NCI-H748 (cell line): ENCODE results near the gene EVL.
A peak's percentile ranks its signal among the peaks of the same experiment; 100 is the strongest.

Experiments
- DNase-seq: peaks from one replicate; lab custom pipeline; 2025; ENCODE audit not compliant: unreplicated experiment; lab: John Stamatoyannopoulos, UW

Gene EVL

DNA sequence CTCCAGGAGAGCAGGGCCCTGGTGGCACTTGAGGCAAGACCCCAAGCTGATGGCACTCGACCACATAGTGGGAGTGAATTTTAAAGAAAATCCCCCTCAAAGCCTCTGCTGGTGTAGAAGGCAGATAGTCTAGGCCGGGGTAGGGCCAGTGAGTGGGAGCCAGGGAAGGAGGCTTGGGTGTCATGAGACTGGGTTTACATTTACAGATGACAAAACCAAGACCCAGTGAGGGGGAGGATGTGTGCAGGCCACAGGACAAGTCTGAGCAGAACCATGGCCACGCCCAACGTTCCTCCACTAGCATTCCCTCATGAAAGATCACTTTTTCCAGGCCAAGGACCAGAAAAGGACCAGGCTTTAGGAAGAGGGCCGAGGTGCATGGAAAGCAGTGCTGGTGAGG, 42.0 kb downstream of the EVL start:
- no peak for DNase-seq

DNA sequence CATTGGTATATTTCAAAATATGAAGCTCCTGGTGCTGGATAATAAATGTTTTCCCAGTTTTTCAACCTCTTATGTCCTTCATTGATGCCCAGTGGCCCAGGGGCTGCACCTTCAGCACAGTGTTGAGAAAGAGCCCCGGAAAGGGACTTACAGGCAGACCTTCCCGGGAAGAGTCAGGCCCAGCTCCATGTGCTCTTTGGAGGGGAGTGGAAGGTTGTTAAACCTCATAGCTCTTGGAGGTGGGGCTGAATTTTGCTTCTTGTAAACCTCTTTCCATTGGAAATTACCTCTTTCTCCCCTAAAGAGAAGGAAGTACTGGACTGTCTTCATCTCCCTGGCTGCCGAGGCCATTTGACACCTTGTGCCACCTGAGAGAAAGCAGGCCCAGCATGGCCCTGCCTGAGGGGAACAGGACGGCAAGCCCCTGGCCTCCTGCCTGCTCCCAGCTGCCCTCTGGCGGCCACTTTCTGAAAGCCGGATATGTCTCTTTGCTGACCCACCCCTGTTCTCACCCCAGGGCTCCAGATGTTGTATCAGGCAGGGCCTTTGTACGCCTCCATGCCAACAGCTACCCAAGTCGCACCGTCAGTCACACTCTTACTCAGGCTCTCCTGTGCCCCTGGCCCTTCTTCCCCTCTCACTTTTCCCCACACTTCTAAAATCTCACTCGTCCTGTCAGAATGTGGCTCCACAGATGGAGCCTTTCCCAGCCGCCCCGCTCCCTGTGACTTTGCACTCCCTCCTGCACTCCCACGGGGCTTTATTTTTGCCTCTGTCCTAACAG, 43.0 kb downstream of the EVL start:
- peak; percentile 73 for DNase-seq

DNA sequence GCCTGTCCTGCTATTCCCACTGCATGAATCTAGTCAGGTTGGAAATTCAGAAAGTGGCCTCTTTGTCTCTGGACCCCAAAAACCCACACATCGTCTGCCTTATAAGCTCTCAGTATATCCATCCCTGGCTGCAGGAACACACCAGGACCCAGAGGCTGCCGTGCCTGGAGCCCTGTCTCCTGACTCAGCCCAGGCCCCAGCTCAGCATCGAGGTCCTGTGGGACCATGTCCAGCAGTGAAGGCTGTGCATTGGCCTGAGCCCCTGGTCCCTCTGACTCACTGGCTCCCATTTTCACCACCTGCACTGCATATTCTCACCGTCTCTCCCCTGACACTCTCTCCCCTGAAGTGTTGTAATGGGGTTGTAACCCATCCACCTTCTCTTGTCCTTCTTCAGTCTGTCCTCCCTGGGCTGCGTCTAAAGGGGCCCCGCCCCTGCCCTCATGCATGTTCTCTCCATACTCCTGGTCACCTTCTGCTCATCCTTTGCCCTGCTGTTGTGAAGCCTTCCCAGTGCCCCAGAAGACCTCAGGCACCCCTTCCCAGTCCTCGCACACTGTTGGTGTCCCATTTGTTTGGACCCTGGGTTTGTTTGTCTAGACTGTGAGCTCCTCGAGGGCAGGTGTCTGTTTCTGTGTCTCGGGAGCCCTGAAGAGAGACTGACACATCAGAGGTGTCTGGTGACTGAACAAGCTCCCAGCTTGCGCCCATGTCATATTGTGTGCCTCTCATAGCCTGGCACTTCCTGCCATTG, 43.8 kb downstream of the EVL start:
- no peak for DNase-seq

DNA sequence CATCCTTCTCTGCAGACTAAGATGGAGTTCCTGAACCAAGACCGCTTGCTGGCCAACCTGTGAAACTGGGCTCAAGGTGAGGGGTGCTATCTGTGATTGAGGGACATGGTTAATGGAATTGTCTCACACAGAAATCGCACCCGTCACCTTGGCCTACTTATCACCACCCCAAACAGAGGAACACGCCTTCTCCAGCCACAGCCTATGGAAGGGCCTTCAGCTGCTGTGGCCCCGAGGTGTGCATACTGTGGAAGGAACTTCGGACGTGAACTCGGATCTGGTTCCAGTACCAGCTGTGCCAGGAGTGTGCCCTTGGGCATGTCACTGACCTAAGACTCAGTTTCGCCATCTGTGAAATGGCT, 44.4 kb downstream of the EVL start:
- no peak for DNase-seq

DNA sequence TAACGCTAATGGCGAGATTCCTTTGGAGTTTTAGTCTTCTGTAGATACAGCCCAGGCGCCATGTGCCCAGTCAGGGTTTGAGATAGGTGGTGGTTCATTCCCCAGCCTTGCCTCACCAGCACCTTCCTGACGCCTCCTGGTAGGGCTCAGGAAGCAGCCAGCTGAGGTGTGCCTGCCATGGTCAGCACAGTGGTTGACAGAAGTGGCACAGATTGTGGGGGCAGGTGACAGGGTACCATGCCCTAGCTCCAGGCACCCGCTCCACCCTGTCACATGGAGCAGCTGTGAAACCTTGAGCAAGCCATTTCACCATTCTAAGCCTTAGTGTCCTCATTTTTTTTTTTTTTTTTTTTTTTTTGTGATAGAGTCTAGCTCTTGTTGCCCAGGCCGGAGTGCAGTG, 45.6 kb downstream of the EVL start:
- no peak for DNase-seq

DNA sequence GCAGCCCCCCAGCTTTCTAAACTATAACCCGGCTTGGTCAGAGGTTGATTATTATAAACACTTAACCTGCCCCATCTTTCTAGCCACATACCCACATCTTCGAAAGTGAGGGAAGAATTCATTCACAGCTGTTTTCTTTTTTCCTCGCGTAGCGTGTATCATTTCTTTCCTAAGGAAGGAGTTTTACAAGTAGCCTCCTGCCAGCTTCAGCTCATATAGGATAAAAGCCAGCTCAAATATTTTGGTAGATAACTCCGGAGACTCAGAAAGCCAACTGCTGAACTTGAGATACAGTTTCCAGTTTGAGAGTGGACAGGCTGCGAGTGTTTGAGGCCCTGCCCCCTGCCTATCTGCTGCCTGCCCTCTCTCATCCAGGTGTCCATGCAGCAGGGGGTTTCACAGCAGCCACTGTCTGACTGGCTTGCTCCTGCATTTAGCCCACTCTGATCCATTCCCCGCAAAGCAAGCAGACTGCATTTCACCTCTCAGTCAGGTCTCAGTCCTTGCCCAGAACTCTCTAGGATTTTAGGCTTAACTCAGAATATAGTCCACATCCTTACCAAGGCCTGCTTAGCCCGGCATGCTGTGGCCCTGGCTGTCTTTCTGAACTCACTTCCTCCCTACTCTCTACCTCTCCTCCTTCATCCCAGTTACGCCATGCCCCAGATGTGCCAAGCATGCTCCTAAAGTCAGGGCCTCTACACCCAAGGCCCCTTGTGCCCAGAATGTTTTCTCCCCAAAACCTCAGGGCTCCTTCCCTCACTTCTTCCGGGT, 46.9 kb downstream of the EVL start:
- DNase-seq = no peak

DNA sequence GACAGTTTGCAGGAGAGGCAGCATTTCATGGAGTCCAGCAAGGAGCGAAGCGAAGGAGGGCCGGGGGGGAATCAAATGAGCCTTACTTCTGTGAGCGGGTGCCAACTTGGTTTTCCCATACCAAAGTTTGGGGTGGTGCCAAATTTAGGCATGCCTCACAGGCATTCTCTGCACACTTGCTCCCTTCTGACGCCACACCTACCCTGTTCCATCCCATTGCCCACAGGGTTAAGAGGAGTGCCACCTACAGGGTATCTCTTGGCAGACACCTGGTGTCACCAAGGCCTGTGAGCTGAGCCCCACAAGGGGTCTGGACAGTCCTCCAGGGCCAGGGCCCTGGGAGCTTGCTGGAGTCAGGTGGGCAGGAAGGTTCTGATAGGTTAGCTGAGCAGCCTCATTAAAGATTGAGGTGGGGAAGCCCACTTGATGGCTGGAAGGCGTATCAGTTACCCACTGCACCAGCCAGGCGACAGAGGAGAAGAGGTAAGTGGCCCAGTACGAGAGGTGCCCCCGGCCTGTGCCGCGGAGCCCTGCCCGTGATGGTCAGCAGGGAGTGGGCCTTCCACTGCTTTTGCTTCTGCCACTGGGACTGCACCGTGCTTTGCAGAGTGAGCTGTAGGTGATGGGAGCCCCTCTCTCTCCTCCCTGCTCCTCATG, 49.0 kb downstream of the EVL start:
- no peak for DNase-seq

DNA sequence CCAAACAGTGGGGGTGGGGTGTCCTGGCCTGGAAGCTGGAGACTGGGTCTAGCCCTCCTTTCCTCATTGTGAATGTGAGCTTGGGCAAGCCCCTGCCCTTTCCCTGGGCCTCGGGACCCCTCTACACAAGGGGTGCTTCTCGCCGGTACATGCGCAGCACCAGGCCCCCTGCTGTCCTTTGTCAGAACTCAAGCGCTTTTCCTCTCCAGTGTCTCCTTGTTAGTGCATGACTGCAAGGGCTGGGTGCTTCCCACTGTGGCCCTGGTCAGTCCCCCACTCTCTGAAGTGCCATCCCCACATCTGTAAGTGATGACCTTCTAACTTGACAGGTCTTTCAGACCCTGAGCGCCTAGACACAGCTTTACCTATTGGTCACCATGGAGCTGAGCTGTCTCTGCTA, 50.0 kb downstream of the EVL start:
- DNase-seq = no peak

DNA sequence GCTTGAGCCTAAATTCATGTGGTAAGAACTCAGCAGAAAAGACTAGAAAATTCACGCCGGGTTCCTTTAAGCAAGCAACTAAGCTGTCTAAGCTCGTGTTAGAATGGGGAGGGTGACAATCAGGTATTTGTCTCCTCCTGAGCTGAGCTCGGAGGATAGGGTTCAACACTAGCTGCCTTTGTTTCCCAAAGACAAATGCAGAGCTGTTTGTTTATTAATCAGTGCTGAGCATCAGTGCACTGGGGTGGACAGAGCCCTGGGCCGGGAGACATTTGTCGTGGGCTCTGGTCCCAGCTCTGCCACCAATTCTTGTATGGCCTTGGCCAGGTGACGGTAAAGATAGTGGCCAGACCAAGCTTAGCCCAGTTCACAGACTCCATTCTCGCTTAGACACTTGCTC, 50.5 kb downstream of the EVL start:
- DNase-seq = no peak

DNA sequence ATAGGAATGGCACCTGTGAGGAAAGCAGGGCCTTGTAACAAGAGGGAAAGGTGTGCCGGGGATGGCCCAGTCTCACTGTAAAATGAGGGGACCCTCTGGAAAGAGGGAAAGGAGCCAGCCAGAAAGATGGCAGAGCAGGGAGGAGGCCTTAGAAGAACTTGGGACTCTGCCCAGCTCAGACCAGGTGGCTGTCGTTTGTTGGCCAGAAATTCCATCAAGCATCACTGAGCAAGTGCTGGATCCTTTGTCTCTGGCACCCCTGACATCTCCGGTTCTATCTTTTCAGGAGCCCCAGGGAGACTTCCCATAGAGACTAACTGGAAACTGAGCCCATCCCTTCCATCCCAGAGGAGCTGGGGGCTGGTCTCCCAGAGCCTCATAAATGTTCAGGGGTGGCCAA, 50.9 kb downstream of the EVL start:
- no peak for DNase-seq

DNA sequence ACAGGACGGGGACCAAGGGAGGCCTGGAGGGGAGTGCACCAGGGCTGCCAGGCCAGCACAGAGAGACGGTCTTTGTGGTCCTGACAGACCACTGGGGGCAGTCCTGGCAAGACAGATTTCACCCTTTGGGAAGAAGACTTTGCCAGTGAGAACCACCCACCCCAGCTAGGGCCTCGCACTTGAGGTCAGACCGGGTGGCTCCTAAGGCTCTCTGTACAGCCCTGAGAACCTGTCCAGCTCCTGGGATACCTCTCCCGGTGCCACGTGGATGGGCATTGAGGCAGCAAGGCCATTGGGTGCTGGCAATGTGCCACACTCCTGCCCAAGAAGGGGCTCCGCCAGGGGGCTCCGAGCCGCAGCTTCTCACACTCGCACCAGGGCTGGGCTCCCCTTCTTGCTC, 51.8 kb downstream of the EVL start:
- DNase-seq = no peak

DNA sequence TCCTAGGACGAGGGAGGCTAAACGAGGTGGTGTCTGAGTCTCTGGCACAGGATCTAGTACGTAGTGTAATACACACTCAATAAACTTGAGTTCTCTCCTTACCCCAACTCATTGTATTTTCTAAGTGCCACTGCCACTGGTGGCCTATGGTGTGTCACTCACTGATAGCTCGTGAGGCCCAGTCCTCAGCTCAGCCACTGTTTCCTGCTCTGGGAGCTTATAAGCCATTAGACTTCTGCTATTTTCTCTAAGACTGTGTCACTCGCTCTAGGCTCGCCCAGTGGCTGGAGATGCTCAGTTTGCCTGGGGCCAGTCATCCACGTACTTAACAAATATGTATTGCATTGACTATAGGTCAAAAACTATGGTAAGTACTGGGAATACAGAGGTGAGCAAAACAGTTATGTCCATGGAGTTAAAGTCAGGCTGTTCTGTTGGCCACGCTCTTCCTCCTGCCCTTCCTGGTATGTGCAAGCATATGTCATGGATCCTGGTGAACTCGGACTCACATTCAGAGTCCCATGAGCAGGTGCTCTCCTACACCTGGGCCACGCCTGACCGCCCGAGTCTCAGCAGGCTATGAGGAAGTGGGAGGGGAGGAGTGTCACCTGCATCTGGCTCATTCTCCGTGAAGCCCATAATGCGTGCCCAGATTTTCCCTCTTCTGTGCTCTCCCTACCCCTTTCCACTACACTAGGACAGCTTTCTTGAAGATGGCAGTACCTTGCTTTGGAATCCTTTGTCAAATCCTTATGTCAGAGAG, 52.6 kb downstream of the EVL start:
- DNase-seq = peak; percentile 22

DNA sequence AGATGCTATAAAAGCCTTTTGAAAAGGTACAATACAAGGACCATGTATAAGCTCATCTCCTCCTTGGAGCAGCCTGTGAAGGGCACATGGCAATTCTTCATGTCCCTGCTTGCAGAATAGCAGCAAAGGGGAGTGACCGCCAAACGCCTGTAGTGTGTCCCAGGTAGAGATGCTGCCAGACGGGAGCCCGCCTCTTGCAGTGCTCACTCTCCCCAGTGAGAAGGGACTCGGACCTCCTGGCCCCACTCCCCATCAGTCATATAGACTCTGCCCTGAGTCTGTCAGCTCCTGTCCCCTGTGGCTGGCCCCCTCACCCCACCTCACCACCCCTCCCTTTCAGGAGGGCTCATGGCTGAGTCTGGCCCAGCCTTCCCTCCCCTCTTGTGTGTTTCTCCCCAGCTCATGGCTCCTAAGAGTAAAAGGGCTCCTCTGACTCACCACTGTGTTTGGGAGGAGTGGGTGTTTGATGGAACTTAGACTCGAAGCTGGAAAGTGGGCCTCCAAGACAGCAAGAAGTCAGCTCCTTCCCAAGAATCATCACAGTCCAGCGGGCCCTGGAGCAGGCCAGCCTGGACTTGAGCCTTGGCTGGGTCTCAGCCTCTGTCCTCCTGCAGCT, 53.3 kb downstream of the EVL start:
- DNase-seq = no peak

DNA sequence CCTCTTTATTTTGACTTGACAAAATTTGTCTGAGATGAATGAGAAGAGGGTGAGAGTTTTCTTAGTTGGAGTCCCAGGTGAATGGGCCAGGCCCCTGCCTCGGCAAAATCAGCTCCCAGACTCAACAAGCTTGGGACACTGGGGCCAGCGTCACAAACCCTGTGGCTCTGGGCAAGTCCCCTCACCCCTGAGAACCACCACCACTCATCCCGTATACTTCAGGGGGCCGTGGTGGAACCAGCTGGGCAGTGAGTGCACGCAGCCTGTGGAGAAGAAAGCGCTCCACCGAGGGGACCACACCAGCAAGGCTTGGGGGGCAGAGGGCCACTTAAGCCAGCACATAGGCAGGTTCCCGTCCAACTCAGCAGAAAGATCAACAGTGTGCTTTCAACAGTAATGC, 54.0 kb downstream of the EVL start:
- DNase-seq = no peak

DNA sequence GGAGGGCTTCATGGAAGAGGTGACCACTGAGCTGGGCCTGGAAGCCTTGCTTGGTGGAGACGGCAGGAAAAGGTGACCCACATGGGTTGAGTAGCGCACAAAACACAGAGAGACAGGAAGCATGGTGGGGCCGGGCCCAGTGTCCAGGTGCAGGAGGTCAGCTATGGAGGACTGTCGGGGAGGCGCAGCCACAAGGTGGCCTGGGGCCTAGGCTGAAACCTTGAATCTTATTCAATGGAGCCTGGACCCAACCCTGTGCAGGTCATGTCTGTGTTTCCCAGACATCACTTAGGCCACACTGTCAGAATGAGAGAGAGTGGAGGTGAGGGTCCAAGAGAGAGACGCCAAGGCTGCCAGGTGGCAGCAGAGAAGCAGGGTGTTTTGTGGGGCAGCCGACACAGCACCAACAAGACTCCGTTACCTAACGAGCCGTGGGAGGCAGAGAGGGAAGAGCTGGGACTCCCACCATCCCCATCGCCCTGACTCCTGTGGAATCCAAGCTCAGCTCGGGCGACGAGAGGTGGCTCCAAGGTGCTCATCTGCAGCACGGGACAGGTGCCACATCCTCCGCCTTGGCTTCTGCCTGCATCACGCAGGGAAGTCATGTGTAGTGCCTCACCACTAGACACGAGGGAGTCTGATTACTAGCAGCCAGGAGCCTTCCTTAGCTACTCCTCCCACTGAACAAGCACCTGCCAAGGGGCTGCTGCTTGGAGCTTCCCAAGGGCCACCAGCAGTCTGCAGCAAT, 55.5 kb downstream of the EVL start:
- DNase-seq = no peak

DNA sequence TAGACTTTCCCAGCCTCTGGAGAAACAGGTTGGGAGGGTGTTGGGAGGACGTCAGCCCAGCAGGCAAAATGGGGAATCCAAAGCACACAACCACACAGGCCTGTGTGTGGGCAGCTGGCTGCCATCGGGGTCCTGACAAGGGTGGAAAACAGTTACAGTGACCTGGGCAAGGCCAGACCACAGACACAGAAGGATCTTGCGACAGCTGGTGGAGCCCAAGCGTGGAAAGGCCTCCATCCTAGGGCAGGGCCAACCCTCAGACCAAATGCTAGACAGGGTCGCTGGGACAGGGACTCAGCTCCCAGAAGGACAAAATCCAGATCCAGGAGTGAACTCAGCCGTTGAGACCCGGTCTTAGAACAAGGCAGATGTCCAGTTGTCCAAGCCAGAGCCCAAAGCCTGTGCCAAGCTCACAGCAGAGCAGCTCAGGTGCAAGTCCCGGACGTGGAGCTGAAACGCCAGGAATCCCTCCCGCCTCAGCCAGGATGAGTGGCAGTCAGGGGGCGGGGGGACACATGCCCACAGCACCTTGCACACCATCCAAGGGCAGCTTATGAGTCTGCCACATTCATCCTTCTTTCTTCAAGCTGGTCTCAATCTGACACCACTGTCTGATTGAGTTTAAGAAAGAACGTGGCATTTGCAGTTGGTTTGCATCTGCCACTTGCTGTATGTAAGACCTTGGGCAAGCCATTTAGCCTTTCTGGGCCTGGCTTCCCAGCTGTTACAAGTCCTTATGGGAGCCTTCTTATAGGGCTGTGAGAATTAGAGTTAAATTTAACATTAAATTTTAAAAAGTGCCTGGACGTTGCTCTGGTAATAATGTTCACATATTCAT, 56.6 kb downstream of the EVL start:
- no peak for DNase-seq

DNA sequence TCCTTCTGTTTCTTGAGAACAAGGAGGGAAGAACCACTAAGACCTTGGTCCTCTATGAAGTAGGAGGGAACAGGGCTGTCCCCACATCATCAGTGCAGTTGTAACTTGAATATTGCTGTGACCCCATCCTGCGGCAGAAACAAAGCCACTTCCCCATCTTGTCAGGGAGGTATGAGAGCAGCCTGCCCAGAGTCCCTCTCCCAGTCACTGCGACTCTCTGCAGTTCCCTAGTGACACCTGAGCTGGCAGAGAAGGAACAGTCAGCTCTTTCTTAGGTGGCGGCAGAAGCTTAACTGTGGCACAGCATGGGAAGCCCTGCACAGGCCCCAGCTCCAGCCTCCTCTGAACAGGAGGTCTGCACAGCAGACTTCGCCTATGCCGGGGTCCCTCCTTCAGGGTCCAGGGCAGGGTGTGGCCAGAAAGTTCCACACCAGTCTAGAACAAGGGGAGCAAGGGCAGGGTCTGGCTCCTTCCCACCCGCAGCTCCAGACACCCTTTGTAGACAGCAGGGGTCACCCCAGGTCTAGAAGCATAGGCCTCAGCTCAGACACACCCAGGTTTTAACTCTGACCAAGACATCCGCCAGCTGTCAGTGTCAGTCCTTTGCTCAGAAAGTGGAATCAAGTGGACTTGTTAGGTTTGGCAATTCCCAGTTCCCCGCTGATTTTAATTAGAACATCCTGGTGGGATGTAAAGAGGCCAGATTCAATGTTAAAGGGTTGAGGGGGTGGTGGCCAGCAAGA, 57.4 kb downstream of the EVL start:
- DNase-seq = no peak

DNA sequence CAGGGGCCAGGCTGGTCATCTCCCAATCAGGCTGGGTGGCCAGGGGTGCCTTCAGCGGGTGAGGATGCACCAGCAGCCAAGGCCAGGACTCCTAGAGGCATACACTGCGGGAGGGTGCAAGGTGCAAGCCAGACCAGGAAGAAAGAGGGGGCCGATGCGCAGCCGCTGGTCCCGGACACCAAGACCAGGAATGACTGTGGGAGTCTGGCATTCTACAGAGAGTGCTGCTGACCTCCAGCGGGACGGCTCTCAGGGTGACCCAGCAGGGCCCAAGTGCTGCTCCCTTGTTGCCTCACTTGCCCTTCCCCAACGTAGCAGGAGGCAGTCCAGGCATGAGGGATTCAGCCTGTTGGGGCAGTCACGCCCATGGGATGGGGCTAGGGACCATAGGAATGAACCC, 58.4 kb downstream of the EVL start:
- no peak for DNase-seq
